ENCODE data around the gene EXOSC9.
A peak's percentile ranks its signal among the peaks of the same experiment; 100 is the strongest.

The EXOSC9 gene

GRCh38 chr4:121823505-121824170 lies 22.5 kb downstream of the EXOSC9 start, which contains the start of gene CCNA2:
Gene CCNA2 (minus strand): TSS chr4:121823883. CDS start chr4:121823628, 255 bp downstream.
- H3K27me3 ChIP-seq (ENCODE audit: control insufficient read depth in 1 of 2, insufficient read depth in 2 of 2, low read length in 2 of 2): no peaks in the 10 kb centered on the region
- peaks cover 2 to 8% of the 10 kb centered on the region in 2 donors for H3K36me3 ChIP-seq (ENCODE audit: control insufficient read depth in 2 of 2, insufficient read depth in 2 of 2, low read length in 2 of 2)
- peak within 1 kb of the TSS; percentile 75 to 82 for H3K4me3 ChIP-seq (ENCODE audit: low read length in 2 of 2)
- H3K4me1 ChIP-seq (ENCODE audit: control insufficient read depth, insufficient read depth, low read length): peaks cover 6% of the 10 kb centered on the region
- peak within 1 kb of the TSS; percentile 86 to 89 for H3K9ac ChIP-seq (ENCODE audit: low read length in 2 of 2)
- H3K9me3 ChIP-seq (ENCODE audit: control insufficient read depth in 2 of 2, low read length in 2 of 2): no peaks in the 10 kb centered on the region
- H3K27ac ChIP-seq (ENCODE audit: low read length): peak within 1 kb of the TSS; percentile 68

GRCh38 chr4:121824171-121824527 lies 23.0 kb downstream of the EXOSC9 start:
- Histone ChIP-seq H3K27ac (ENCODE audit: low read length) (peak overlapping the region; percentile 68), H3K9ac (ENCODE audit: low read length in 2 of 2) (peak overlapping the region; percentile 86 to 89), H3K4me1 (ENCODE audit: control insufficient read depth, insufficient read depth, low read length) (peaks cover 6% of the 10 kb centered on the region), H3K9me3 (ENCODE audit: control insufficient read depth in 2 of 2, low read length in 2 of 2) (no peaks in the 10 kb centered on the region), H3K4me3 (ENCODE audit: low read length in 2 of 2) (peak overlapping the region; percentile 75 to 82), H3K27me3 (ENCODE audit: control insufficient read depth in 1 of 2, insufficient read depth in 2 of 2, low read length in 2 of 2) (no peaks in the 10 kb centered on the region), H3K36me3 (ENCODE audit: control insufficient read depth in 2 of 2, insufficient read depth in 2 of 2, low read length in 2 of 2) (peaks cover 2 to 7% of the 10 kb centered on the region in 2 donors)

- Histone ChIP-seq H3K36me3 (ENCODE audit: control insufficient read depth in 2 of 2, insufficient read depth in 2 of 2, low read length in 2 of 2) (peaks cover 7 to 11% of the 10 kb centered on the region in 2 donors), H3K4me1 (ENCODE audit: control insufficient read depth, insufficient read depth, low read length) (peaks cover 6% of the 10 kb centered on the region), H3K9ac (ENCODE audit: low read length in 2 of 2) (no peak overlapping the region), H3K4me3 (ENCODE audit: low read length in 2 of 2) (no peak overlapping the region), H3K27me3 (ENCODE audit: control insufficient read depth in 1 of 2, insufficient read depth in 2 of 2, low read length in 2 of 2) (no peaks in the 10 kb centered on the region), H3K27ac (ENCODE audit: low read length) (no peak overlapping the region), H3K9me3 (ENCODE audit: control insufficient read depth in 2 of 2, low read length in 2 of 2) (no peaks in the 10 kb centered on the region)
Observed at GRCh38 chr4:121824950-121825349, 23.8 kb downstream of the EXOSC9 start.

- H3K36me3 ChIP-seq (ENCODE audit: control insufficient read depth in 2 of 2, insufficient read depth in 2 of 2, low read length in 2 of 2): peaks cover 7 to 11% of the 10 kb centered on the region in 2 donors
- peaks cover 6% of the 10 kb centered on the region for H3K4me1 ChIP-seq (ENCODE audit: control insufficient read depth, insufficient read depth, low read length)
- no peak overlapping the region for H3K9ac ChIP-seq (ENCODE audit: low read length in 2 of 2)
- no peak overlapping the region for H3K27ac ChIP-seq (ENCODE audit: low read length)
- no peaks in the 10 kb centered on the region for H3K27me3 ChIP-seq (ENCODE audit: control insufficient read depth in 1 of 2, insufficient read depth in 2 of 2, low read length in 2 of 2)
- H3K9me3 ChIP-seq (ENCODE audit: control insufficient read depth in 2 of 2, low read length in 2 of 2): no peaks in the 10 kb centered on the region
- H3K4me3 ChIP-seq (ENCODE audit: low read length in 2 of 2): no peak overlapping the region
Observed at GRCh38 chr4:121827853-121828252, 26.7 kb downstream of the EXOSC9 start.

GRCh38 chr4:121829511-121829910 lies 28.4 kb downstream of the EXOSC9 start:
- H3K4me1 ChIP-seq (ENCODE audit: control insufficient read depth, insufficient read depth, low read length): no peaks in the 10 kb centered on the region
- H3K27ac ChIP-seq (ENCODE audit: low read length): no peak overlapping the region
- no peaks in the 10 kb centered on the region for H3K27me3 ChIP-seq (ENCODE audit: control insufficient read depth in 1 of 2, insufficient read depth in 2 of 2, low read length in 2 of 2)
- peaks cover 7 to 11% of the 10 kb centered on the region in 2 donors for H3K36me3 ChIP-seq (ENCODE audit: control insufficient read depth in 2 of 2, insufficient read depth in 2 of 2, low read length in 2 of 2)
- H3K9ac ChIP-seq (ENCODE audit: low read length in 2 of 2): no peak overlapping the region
- H3K9me3 ChIP-seq (ENCODE audit: control insufficient read depth in 2 of 2, low read length in 2 of 2): no peaks in the 10 kb centered on the region
- no peak overlapping the region for H3K4me3 ChIP-seq (ENCODE audit: low read length in 2 of 2)

- no peaks in the 10 kb centered on the region for H3K27me3 ChIP-seq (ENCODE audit: control insufficient read depth in 1 of 2, insufficient read depth in 2 of 2, low read length in 2 of 2)
- H3K4me1 ChIP-seq (ENCODE audit: control insufficient read depth, insufficient read depth, low read length): no peaks in the 10 kb centered on the region
- no peak overlapping the region for H3K4me3 ChIP-seq (ENCODE audit: low read length in 2 of 2)
- H3K36me3 ChIP-seq (ENCODE audit: control insufficient read depth in 2 of 2, insufficient read depth in 2 of 2, low read length in 2 of 2): peaks cover 7% of the 10 kb centered on the region in 2 donors
- no peaks in the 10 kb centered on the region for H3K9me3 ChIP-seq (ENCODE audit: control insufficient read depth in 2 of 2, low read length in 2 of 2)
- H3K9ac ChIP-seq (ENCODE audit: low read length in 2 of 2): no peak overlapping the region
- H3K27ac ChIP-seq (ENCODE audit: low read length): no peak overlapping the region
Observed at GRCh38 chr4:121838136-121838535, 37.0 kb downstream of the EXOSC9 start.

GRCh38 chr4:121842862-121843261 lies 41.7 kb downstream of the EXOSC9 start:
- no peak overlapping the region for H3K4me3 ChIP-seq (ENCODE audit: low read length in 2 of 2)
- H3K27ac ChIP-seq (ENCODE audit: low read length): no peak overlapping the region
- H3K9ac ChIP-seq (ENCODE audit: low read length in 2 of 2): no peak overlapping the region
- H3K27me3 ChIP-seq (ENCODE audit: control insufficient read depth in 1 of 2, insufficient read depth in 2 of 2, low read length in 2 of 2): no peaks in the 10 kb centered on the region
- no peaks in the 10 kb centered on the region for H3K4me1 ChIP-seq (ENCODE audit: control insufficient read depth, insufficient read depth, low read length)
- H3K9me3 ChIP-seq (ENCODE audit: control insufficient read depth in 2 of 2, low read length in 2 of 2): no peaks in the 10 kb centered on the region
- H3K36me3 ChIP-seq (ENCODE audit: control insufficient read depth in 2 of 2, insufficient read depth in 2 of 2, low read length in 2 of 2): peaks cover 12 to 15% of the 10 kb centered on the region in 2 donors

- H3K27me3 ChIP-seq (ENCODE audit: control insufficient read depth in 1 of 2, insufficient read depth in 2 of 2, low read length in 2 of 2): no peaks in the 10 kb centered on the region
- H3K36me3 ChIP-seq (ENCODE audit: control insufficient read depth in 2 of 2, insufficient read depth in 2 of 2, low read length in 2 of 2): peaks cover 10 to 20% of the 10 kb centered on the region in 2 donors
- no peaks in the 10 kb centered on the region for H3K4me1 ChIP-seq (ENCODE audit: control insufficient read depth, insufficient read depth, low read length)
- no peak overlapping the region for H3K4me3 ChIP-seq (ENCODE audit: low read length in 2 of 2)
- H3K9ac ChIP-seq (ENCODE audit: low read length in 2 of 2): no peak overlapping the region
- H3K27ac ChIP-seq (ENCODE audit: low read length): no peak overlapping the region
- no peaks in the 10 kb centered on the region for H3K9me3 ChIP-seq (ENCODE audit: control insufficient read depth in 2 of 2, low read length in 2 of 2)
Observed at GRCh38 chr4:121846662-121847061, 45.5 kb downstream of the EXOSC9 start.

- Histone ChIP-seq H3K4me3 (ENCODE audit: low read length in 2 of 2) (no peak overlapping the region), H3K36me3 (ENCODE audit: control insufficient read depth in 2 of 2, insufficient read depth in 2 of 2, low read length in 2 of 2) (peaks cover 5 to 16% of the 10 kb centered on the region in 2 donors), H3K9ac (ENCODE audit: low read length in 2 of 2) (no peak overlapping the region), H3K4me1 (ENCODE audit: control insufficient read depth, insufficient read depth, low read length) (no peaks in the 10 kb centered on the region), H3K27ac (ENCODE audit: low read length) (no peak overlapping the region), H3K27me3 (ENCODE audit: control insufficient read depth in 1 of 2, insufficient read depth in 2 of 2, low read length in 2 of 2) (no peaks in the 10 kb centered on the region), H3K9me3 (ENCODE audit: control insufficient read depth in 2 of 2, low read length in 2 of 2) (no peaks in the 10 kb centered on the region)
Observed at GRCh38 chr4:121851354-121851753, 50.2 kb downstream of the EXOSC9 start.

GRCh38 chr4:121860121-121860520 lies 59.0 kb downstream of the EXOSC9 start:
- H3K27me3 ChIP-seq (ENCODE audit: control insufficient read depth in 1 of 2, insufficient read depth in 2 of 2, low read length in 2 of 2): no peaks in the 10 kb centered on the region
- H3K36me3 ChIP-seq (ENCODE audit: control insufficient read depth in 2 of 2, insufficient read depth in 2 of 2, low read length in 2 of 2): peaks cover 8 to 9% of the 10 kb centered on the region in 2 donors
- H3K4me1 ChIP-seq (ENCODE audit: control insufficient read depth, insufficient read depth, low read length): no peaks in the 10 kb centered on the region
- no peak overlapping the region for H3K27ac ChIP-seq (ENCODE audit: low read length)
- no peak overlapping the region for H3K9ac ChIP-seq (ENCODE audit: low read length in 2 of 2)
- H3K4me3 ChIP-seq (ENCODE audit: low read length in 2 of 2): no peak overlapping the region
- no peaks in the 10 kb centered on the region for H3K9me3 ChIP-seq (ENCODE audit: control insufficient read depth in 2 of 2, low read length in 2 of 2)

- H3K36me3 ChIP-seq (ENCODE audit: control insufficient read depth in 2 of 2, insufficient read depth in 2 of 2, low read length in 2 of 2): peaks cover 8 to 9% of the 10 kb centered on the region in 2 donors
- no peaks in the 10 kb centered on the region for H3K27me3 ChIP-seq (ENCODE audit: control insufficient read depth in 1 of 2, insufficient read depth in 2 of 2, low read length in 2 of 2)
- no peak overlapping the region for H3K9ac ChIP-seq (ENCODE audit: low read length in 2 of 2)
- no peaks in the 10 kb centered on the region for H3K4me1 ChIP-seq (ENCODE audit: control insufficient read depth, insufficient read depth, low read length)
- no peak overlapping the region for H3K4me3 ChIP-seq (ENCODE audit: low read length in 2 of 2)
- no peaks in the 10 kb centered on the region for H3K9me3 ChIP-seq (ENCODE audit: control insufficient read depth in 2 of 2, low read length in 2 of 2)
- no peak overlapping the region for H3K27ac ChIP-seq (ENCODE audit: low read length)
Observed at GRCh38 chr4:121861426-121861825, 60.3 kb downstream of the EXOSC9 start.

Measured in stomach smooth muscle (tissue), 2 donors.